Suprapubic skin (tissue), 4 donors: ENCODE measurements around the gene DLEU7.

Source experiments
- CTCF ChIP-seq, 2 donors: fragments of 200-600 bp in 1 of 2; fragments of 450-650 bp in 1 of 2; sonication (generic) in 1 of 2; IDR thresholded peaks; one replicate each; pipeline ENCODE4 v1.5.1; 2016 to 2019; ENCODE audit warnings: antibody characterized with exemption in 2 of 2, mild to moderate bottlenecking in 1 of 2, moderate library complexity in 1 of 2
- EP300 ChIP-seq: sonication (generic); formaldehyde crosslinking; IDR thresholded peaks from one replicate; pipeline ENCODE4 v1.6.1; 2017; ENCODE audit warnings: antibody characterized with exemption
- POLR2A ChIP-seq, 2 donors: fragments of 450-650 bp; IDR thresholded peaks; one replicate each; pipeline ENCODE4 v1.6.1; 2017; ENCODE audit warnings: antibody characterized with exemption in 2 of 2, mild to moderate bottlenecking in 2 of 2, moderate library complexity in 2 of 2
- POLR2AphosphoS5 ChIP-seq, 3 donors: sonication (generic); formaldehyde crosslinking; IDR thresholded peaks; one replicate each; pipeline ENCODE4 v1.6.1; 2017; ENCODE audit warnings: antibody characterized with exemption in 3 of 3

GRCh38 chr13:50838031-50838430 is 5.5 kb downstream of the DLEU7 start:
- TF ChIP-seq EP300, result no peak
- TF ChIP-seq CTCF (IDR thresholded peaks at IDR 0.05), result no peak
- no peak for TF ChIP-seq POLR2A (IDR thresholded peaks at IDR 0.05)
- TF ChIP-seq POLR2AphosphoS5 (IDR thresholded peaks at IDR 0.05), result no peak
